ENCODE data around the gene HAPLN3.

Gene HAPLN3

DNA sequence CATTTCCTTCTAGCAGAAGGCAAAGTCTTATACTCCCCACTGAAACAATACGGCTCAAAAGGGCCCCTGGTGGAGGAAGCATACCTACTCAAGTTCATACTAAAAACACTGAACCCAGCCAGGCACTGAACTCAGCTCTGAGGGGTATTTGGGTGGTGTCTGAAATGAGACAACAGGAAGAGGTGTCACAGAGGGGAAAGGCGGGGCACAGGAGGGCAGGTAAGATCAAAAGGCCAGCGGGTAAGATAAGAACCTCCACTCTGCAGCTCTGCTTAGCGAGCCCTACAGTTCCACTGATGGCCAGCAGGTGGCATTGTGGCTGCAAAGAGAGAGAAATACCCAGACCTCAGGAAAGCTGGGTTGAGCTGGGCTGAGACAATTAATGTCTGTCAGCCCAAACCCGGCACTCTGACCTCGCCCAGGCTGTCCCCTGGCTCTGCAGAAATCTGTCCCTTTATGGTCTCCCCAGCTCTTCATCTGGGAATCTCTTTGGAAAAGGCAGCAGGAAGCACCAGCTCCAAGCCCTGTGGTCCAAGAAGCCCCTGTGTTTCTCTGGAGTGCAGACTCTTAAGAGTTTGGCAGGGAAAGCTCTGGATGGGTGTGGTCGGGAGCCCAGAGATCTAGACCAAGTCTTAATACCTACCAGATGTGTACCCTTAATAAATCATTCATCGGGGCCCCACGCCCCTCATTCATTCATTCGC, 9.4 kb upstream of the HAPLN3 start:
- no peak for DNase-seq (ENCODE audit: low read depth)
- TF ChIP-seq, protein P1, sequence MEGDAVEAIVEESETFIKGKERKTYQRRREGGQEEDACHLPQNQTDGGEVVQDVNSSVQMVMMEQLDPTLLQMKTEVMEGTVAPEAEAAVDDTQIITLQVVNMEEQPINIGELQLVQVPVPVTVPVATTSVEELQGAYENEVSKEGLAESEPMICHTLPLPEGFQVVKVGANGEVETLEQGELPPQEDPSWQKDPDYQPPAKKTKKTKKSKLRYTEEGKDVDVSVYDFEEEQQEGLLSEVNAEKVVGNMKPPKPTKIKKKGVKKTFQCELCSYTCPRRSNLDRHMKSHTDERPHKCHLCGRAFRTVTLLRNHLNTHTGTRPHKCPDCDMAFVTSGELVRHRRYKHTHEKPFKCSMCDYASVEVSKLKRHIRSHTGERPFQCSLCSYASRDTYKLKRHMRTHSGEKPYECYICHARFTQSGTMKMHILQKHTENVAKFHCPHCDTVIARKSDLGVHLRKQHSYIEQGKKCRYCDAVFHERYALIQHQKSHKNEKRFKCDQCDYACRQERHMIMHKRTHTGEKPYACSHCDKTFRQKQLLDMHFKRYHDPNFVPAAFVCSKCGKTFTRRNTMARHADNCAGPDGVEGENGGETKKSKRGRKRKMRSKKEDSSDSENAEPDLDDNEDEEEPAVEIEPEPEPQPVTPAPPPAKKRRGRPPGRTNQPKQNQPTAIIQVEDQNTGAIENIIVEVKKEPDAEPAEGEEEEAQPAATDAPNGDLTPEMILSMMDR (conservative IDR thresholded peaks at IDR 0.05; ENCODE audit: low read depth, low read length), result peak; percentile 99
- H3K4me3 ChIP-seq (ENCODE audit: low read length), result no peak overlapping the region

GRCh38 chr15:88904257-88904623, 8.9 kb upstream of the HAPLN3 start:
- DNase-seq (ENCODE audit: low read depth), result no peak
- no peak overlapping the region for H3K4me3 ChIP-seq (ENCODE audit: low read length)

GRCh38 chr15:88902846-88903245, 7.5 kb upstream of the HAPLN3 start:
- TF ChIP-seq, protein P1 (conservative IDR thresholded peaks at IDR 0.05; ENCODE audit: low read depth, low read length), result no peak
- no peak overlapping the region for H3K4me3 ChIP-seq (ENCODE audit: low read length)
- DNase-seq (ENCODE audit: low read depth), result no peak

More at GRCh38 chr15:88904257-88904623, 8.9 kb upstream of the HAPLN3 start:
- TF ChIP-seq, protein P1 (conservative IDR thresholded peaks at IDR 0.05; ENCODE audit: low read depth, low read length), result no peak

GRCh38 chr15:88902221-88902835, 7.0 kb upstream of the HAPLN3 start:
- no peak for DNase-seq (ENCODE audit: low read depth)
- TF ChIP-seq, protein P1 (conservative IDR thresholded peaks at IDR 0.05; ENCODE audit: low read depth, low read length), result no peak
- H3K4me3 ChIP-seq (ENCODE audit: low read length), result no peak overlapping the region

DNA sequence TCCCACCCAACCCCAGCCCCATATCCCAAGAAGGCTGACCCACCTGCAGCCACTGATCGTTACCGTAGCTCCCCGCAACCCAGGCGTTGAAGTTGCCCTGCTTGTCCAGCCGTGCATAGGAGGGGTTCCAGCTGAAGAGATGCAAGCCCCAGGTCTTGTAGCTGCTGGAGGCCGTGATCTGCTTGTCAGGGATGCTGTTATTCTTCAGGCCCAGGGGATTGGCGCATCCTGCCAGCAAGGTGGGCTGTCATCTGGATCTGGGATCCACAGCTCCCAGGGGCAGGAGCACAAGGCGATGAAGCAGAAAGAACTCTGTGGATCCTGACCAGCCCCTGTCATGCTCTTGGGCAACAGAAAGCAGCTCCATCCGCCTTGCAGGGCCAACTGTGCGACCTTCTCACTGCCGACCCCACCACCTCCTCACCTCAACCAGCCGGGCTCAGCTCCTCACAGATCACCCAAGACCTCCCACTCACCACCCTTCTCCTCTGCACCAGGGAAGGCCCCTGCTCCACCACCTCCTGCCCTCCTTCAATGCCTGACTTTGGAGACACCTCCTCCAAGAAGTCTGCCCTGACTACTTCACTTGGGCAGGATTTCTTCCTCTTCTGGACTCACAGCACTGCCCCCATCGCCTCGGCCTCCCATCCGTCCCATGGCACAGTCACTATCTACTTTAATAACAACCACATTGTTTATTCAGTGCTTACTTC, 6.3 kb upstream of the HAPLN3 start:
- TF ChIP-seq, protein P1 (conservative IDR thresholded peaks at IDR 0.05; ENCODE audit: low read depth, low read length), result no peak
- DNase-seq (ENCODE audit: low read depth), result no peak
- no peak overlapping the region for H3K4me3 ChIP-seq (ENCODE audit: low read length)

GRCh38 chr15:88900982-88901418, 5.7 kb upstream of the HAPLN3 start:
- DNase-seq (ENCODE audit: low read depth), result no peak
- no peak overlapping the region for H3K4me3 ChIP-seq (ENCODE audit: low read length)
- TF ChIP-seq, protein P1 (conservative IDR thresholded peaks at IDR 0.05; ENCODE audit: low read depth, low read length), result no peak

All from retinal pigment epithelial cell (primary cell).